Stimulated activated CD4-positive, alpha-beta T cell treated with anti-CD3 and anti-CD28 coated beads, Interleukin-2, amount 100 ng/mL, for 48 hours (primary cell): ENCODE data around the gene ZG16B.
A peak's percentile ranks its signal among the peaks of the same experiment; 100 is the strongest.

Experiments
- DNase-seq, 2 donors: peaks; one replicate each; pipeline ENCODE4 v3.0.0-alpha.2; 2020

ZG16B gene

GRCh38 chr16:2871926-2872325 lies 41.8 kb downstream of the ZG16B start:
- DNase-seq, result no peak

GRCh38 chr16:2874032-2874911 lies 44.2 kb downstream of the ZG16B start:
- DNase-seq, result no peak

GRCh38 chr16:2874912-2875362 lies 44.8 kb downstream of the ZG16B start:
- DNase-seq, result peak; percentile 52 to 69

GRCh38 chr16:2879854-2880508 lies 49.9 kb downstream of the ZG16B start:
- no peak for DNase-seq
